Measurements from ENCODE around the gene NFATC2IP.
"Not testable (repeated sequence)": the region's sequence is repeated elsewhere in the genome, so short reads cannot be mapped to it uniquely, and the experiment has no call there.

The NFATC2IP gene

GRCh38 chr16:28974437-28975157 is 23.9 kb downstream of the NFATC2IP start, which contains the start of gene SPNS1:
Gene SPNS1 (plus strand): TSS chr16:28974778. CDS start chr16:28975152, 374 bp downstream.
- H3K4me3 Mint-ChIP-seq, result peak within 1 kb of the TSS; percentile 96
- peak within 1 kb of the TSS; percentile 92 for H3K27ac Mint-ChIP-seq
- H3K36me3 Mint-ChIP-seq (ENCODE audit: low read depth), result peaks cover 10% of the 10 kb centered on the region
- peaks cover 33% of the 10 kb centered on the region for H3K4me1 Mint-ChIP-seq (ENCODE audit: low read depth)
- no peaks in the 10 kb centered on the region for H3K27me3 Mint-ChIP-seq (ENCODE audit: low read depth)
- no peaks in the 10 kb centered on the region for H3K9me3 Mint-ChIP-seq

- H3K36me3 Mint-ChIP-seq (ENCODE audit: low read depth), result peaks cover 10% of the 10 kb centered on the region
- no peak overlapping the region for H3K27ac Mint-ChIP-seq
- H3K4me3 Mint-ChIP-seq, result peak overlapping the region; percentile 96
- H3K9me3 Mint-ChIP-seq, result no peaks in the 10 kb centered on the region
- peaks cover 33% of the 10 kb centered on the region for H3K4me1 Mint-ChIP-seq (ENCODE audit: low read depth)
- no peaks in the 10 kb centered on the region for H3K27me3 Mint-ChIP-seq (ENCODE audit: low read depth)
Observed at GRCh38 chr16:28975158-28975599, 24.4 kb downstream of the NFATC2IP start.

GRCh38 chr16:28977703-28978662 is 27.2 kb downstream of the NFATC2IP start:
- peaks cover 4% of the 10 kb centered on the region for H3K9me3 Mint-ChIP-seq
- H3K4me3 Mint-ChIP-seq, result no peak overlapping the region
- peaks cover 26% of the 10 kb centered on the region for H3K36me3 Mint-ChIP-seq (ENCODE audit: low read depth)
- peaks cover 33% of the 10 kb centered on the region for H3K4me1 Mint-ChIP-seq (ENCODE audit: low read depth)
- H3K27ac Mint-ChIP-seq, result peak overlapping the region; percentile 78
- no peaks in the 10 kb centered on the region for H3K27me3 Mint-ChIP-seq (ENCODE audit: low read depth)

- H3K27ac Mint-ChIP-seq; H3K9me3 Mint-ChIP-seq; H3K27me3 Mint-ChIP-seq (ENCODE audit: low read depth); H3K4me3 Mint-ChIP-seq: not testable (repeated sequence)
- H3K4me1 Mint-ChIP-seq (ENCODE audit: low read depth), result peaks cover 40% of the 10 kb centered on the region
- peaks cover 42% of the 10 kb centered on the region for H3K36me3 Mint-ChIP-seq (ENCODE audit: low read depth)
Observed at GRCh38 chr16:28980330-28980729, 29.6 kb downstream of the NFATC2IP start.

GRCh38 chr16:28980929-28981328 is 30.2 kb downstream of the NFATC2IP start:
- Mint-ChIP-seq H3K27me3 (ENCODE audit: low read depth) (no peaks in the 10 kb centered on the region), H3K27ac (no peak overlapping the region), H3K36me3 (ENCODE audit: low read depth) (peaks cover 48% of the 10 kb centered on the region), H3K9me3 (peaks cover 4% of the 10 kb centered on the region), H3K4me1 (ENCODE audit: low read depth) (peaks cover 37% of the 10 kb centered on the region), H3K4me3 (no peak overlapping the region)

GRCh38 chr16:28981517-28981916 is 30.8 kb downstream of the NFATC2IP start:
- Mint-ChIP-seq H3K27ac (no peak overlapping the region), H3K9me3 (peaks cover 4% of the 10 kb centered on the region), H3K36me3 (ENCODE audit: low read depth) (peaks cover 54% of the 10 kb centered on the region), H3K27me3 (ENCODE audit: low read depth) (no peaks in the 10 kb centered on the region), H3K4me1 (ENCODE audit: low read depth) (peaks cover 31% of the 10 kb centered on the region), H3K4me3 (no peak overlapping the region)

GRCh38 chr16:28982418-28982817 is 31.7 kb downstream of the NFATC2IP start:
- Mint-ChIP-seq H3K4me1 (ENCODE audit: low read depth) (peaks cover 31% of the 10 kb centered on the region), H3K9me3 (peaks cover 9% of the 10 kb centered on the region)

GRCh38 chr16:28982949-28983348 is 32.2 kb downstream of the NFATC2IP start:
- Mint-ChIP-seq H3K27ac (peak overlapping the region; percentile 87), H3K9me3 (peaks cover 10% of the 10 kb centered on the region), H3K4me3 (no peak overlapping the region), H3K36me3 (ENCODE audit: low read depth) (peaks cover 64% of the 10 kb centered on the region), H3K27me3 (ENCODE audit: low read depth) (no peaks in the 10 kb centered on the region), H3K4me1 (ENCODE audit: low read depth) (peaks cover 33% of the 10 kb centered on the region)

More at GRCh38 chr16:28982418-28982817, 31.7 kb downstream of the NFATC2IP start:
- H3K27ac Mint-ChIP-seq, result no peak overlapping the region
- peaks cover 62% of the 10 kb centered on the region for H3K36me3 Mint-ChIP-seq (ENCODE audit: low read depth)
- H3K4me3 Mint-ChIP-seq, result no peak overlapping the region
- H3K27me3 Mint-ChIP-seq (ENCODE audit: low read depth), result no peaks in the 10 kb centered on the region

- Mint-ChIP-seq H3K27me3 (ENCODE audit: low read depth) (no peaks in the 10 kb centered on the region), H3K9me3 (peaks cover 10% of the 10 kb centered on the region), H3K27ac (peak overlapping the region; percentile 87), H3K4me1 (ENCODE audit: low read depth) (peaks cover 30% of the 10 kb centered on the region), H3K36me3 (ENCODE audit: low read depth) (peaks cover 62% of the 10 kb centered on the region), H3K4me3 (no peak overlapping the region)
Observed at GRCh38 chr16:28983644-28984043, 32.9 kb downstream of the NFATC2IP start.

- Mint-ChIP-seq H3K4me3 (peak overlapping the region; percentile 71), H3K27me3 (ENCODE audit: low read depth) (no peaks in the 10 kb centered on the region), H3K27ac (peak overlapping the region; percentile 87), H3K36me3 (ENCODE audit: low read depth) (peaks cover 65% of the 10 kb centered on the region), H3K4me1 (ENCODE audit: low read depth) (peaks cover 33% of the 10 kb centered on the region), H3K9me3 (peaks cover 10% of the 10 kb centered on the region)
Observed at GRCh38 chr16:28984091-28984490, 33.4 kb downstream of the NFATC2IP start.

- Mint-ChIP-seq H3K27me3 (ENCODE audit: low read depth) (no peaks in the 10 kb centered on the region), H3K9me3 (peaks cover 10% of the 10 kb centered on the region), H3K4me1 (ENCODE audit: low read depth) (peaks cover 36% of the 10 kb centered on the region), H3K4me3 (peak within 1 kb of the TSS; percentile 94), H3K27ac (peak within 1 kb of the TSS; percentile 95), H3K36me3 (ENCODE audit: low read depth) (peaks cover 69% of the 10 kb centered on the region)
Observed at GRCh38 chr16:28984619-28985135, 33.9 kb downstream of the NFATC2IP start, which contains the start of gene LAT. Gene LAT (plus strand): TSS chr16:28985052. CDS start chr16:28985418, 366 bp downstream.

- H3K27ac Mint-ChIP-seq, result peak overlapping the region; percentile 95
- peaks cover 10% of the 10 kb centered on the region for H3K9me3 Mint-ChIP-seq
- H3K4me3 Mint-ChIP-seq, result peak overlapping the region; percentile 94
- H3K36me3 Mint-ChIP-seq (ENCODE audit: low read depth), result peaks cover 75% of the 10 kb centered on the region
- peaks cover 41% of the 10 kb centered on the region for H3K4me1 Mint-ChIP-seq (ENCODE audit: low read depth)
- H3K27me3 Mint-ChIP-seq (ENCODE audit: low read depth), result no peaks in the 10 kb centered on the region
Observed at GRCh38 chr16:28985211-28986041, 34.7 kb downstream of the NFATC2IP start.

- Mint-ChIP-seq H3K4me3 (peak overlapping the region; percentile 94), H3K4me1 (ENCODE audit: low read depth) (peaks cover 47% of the 10 kb centered on the region), H3K9me3 (peaks cover 10% of the 10 kb centered on the region), H3K27ac (peak overlapping the region; percentile 95), H3K27me3 (ENCODE audit: low read depth) (no peaks in the 10 kb centered on the region), H3K36me3 (ENCODE audit: low read depth) (peaks cover 78% of the 10 kb centered on the region)
Observed at GRCh38 chr16:28986046-28986445, 35.3 kb downstream of the NFATC2IP start.
